Smooth muscle cell (in vitro differentiated cells): ENCODE results near the gene KLHL22. TPM values are rescaled to one million over a fixed set of nuclear protein-coding genes. Genes with fewer than 3 reads are reported as not detected.

Source experiments
- DNase-seq: peaks from one replicate; lab custom pipeline; 2025; ENCODE audit not compliant: unreplicated experiment; lab: John Stamatoyannopoulos, UW
- H2AFZ ChIP-seq: fragments of 200-600 bp; sonication (generic); 2 replicates; pipeline ENCODE4 v1.6.0; 2016; ENCODE audit warnings: antibody characterized with exemption, low read depth, mild to moderate bottlenecking
- H3F3A ChIP-seq: fragments of 200-600 bp; sonication (generic); 2 replicates; pipeline ENCODE4 v1.6.0; 2017; ENCODE audit warnings: antibody characterized with exemption, low read depth
- H3K27ac ChIP-seq: fragments of 200-600 bp; sonication (generic); 2 replicates; pipeline ENCODE4 v1.5.1; 2016; ENCODE audit warnings: low read depth, mild to moderate bottlenecking
- H3K27me3 ChIP-seq: fragments of 200-600 bp; sonication (generic); 2 replicates; pipeline ENCODE4 v1.6.1; 2016; ENCODE audit warnings: low read depth, mild to moderate bottlenecking
- H3K36me3 ChIP-seq: fragments of 200-600 bp; sonication (generic); 2 replicates; pipeline ENCODE4 v1.5.1; 2016; ENCODE audit warnings: low read depth
- H3K4me1 ChIP-seq: fragments of 200-600 bp; sonication (generic); 2 replicates; pipeline ENCODE4 v1.5.1; 2016; ENCODE audit warnings: low read depth
- H3K4me2 ChIP-seq: fragments of 200-600 bp; sonication (generic); 2 replicates; pipeline ENCODE4 v1.6.0; 2016; ENCODE audit warnings: mild to moderate bottlenecking
- H3K4me3 ChIP-seq: fragments of 200-600 bp; sonication (generic); 2 replicates; pipeline ENCODE4 v1.5.1; 2016; ENCODE audit warnings: mild to moderate bottlenecking
- H3K79me2 ChIP-seq: fragments of 200-600 bp; sonication (generic); 2 replicates; pipeline ENCODE4 v1.6.0; 2016; ENCODE audit warnings: low read depth, mild to moderate bottlenecking
- H3K9ac ChIP-seq: fragments of 200-600 bp; sonication (generic); 2 replicates; pipeline ENCODE4 v1.6.0; 2016; ENCODE audit warnings: low read depth
- H3K9me3 ChIP-seq: fragments of 200-600 bp; sonication (generic); replicated peaks from 2 replicates; pipeline ENCODE4 v1.5.1; 2016; ENCODE audit warnings: low read depth
- H4K20me1 ChIP-seq: fragments of 200-600 bp; sonication (generic); 2 replicates; pipeline ENCODE4 v1.6.0; 2016; ENCODE audit warnings: low read depth
- WGBS: methylation state at CpG from one replicate; pipeline ENCODE4 v1.1.7; 2016; ENCODE audit warnings: low lambda C conversion rate; 5-methylcytosine and 5-hydroxymethylcytosine counted together
- polyA plus RNA-seq: library from polyadenylated mRNA; unstranded; fragments of >200 nt; fragmentation: Nextera tagmentation; extraction: Ambion mirVana; gene quantifications from 2 replicates; pipeline ENCODE4 v1.2.1, GENCODE V29; 2016
- total RNA-seq: library from RNA; depleted of rRNA; stranded (reverse); fragments of >200 nt; gene quantifications from 2 replicates; pipeline ENCODE4 v1.2.3, GENCODE V29; 2014
- TF ChIP-seq, protein P1 (sequence below): fragments of 200-600 bp; sonication (generic); IDR thresholded peaks from 2 replicates; pipeline ENCODE4 v1.5.1; 2017; ENCODE audit warnings: borderline replicate concordance, mild to moderate bottlenecking, antibody characterized with exemption; ENCODE audit not compliant: insufficient read depth, poor library complexity, severe bottlenecking

Gene KLHL22
- total and polyA plus RNA-seq, 2 experiments from 2014 or later: 17.1 to 27.3 TPM

DNA sequence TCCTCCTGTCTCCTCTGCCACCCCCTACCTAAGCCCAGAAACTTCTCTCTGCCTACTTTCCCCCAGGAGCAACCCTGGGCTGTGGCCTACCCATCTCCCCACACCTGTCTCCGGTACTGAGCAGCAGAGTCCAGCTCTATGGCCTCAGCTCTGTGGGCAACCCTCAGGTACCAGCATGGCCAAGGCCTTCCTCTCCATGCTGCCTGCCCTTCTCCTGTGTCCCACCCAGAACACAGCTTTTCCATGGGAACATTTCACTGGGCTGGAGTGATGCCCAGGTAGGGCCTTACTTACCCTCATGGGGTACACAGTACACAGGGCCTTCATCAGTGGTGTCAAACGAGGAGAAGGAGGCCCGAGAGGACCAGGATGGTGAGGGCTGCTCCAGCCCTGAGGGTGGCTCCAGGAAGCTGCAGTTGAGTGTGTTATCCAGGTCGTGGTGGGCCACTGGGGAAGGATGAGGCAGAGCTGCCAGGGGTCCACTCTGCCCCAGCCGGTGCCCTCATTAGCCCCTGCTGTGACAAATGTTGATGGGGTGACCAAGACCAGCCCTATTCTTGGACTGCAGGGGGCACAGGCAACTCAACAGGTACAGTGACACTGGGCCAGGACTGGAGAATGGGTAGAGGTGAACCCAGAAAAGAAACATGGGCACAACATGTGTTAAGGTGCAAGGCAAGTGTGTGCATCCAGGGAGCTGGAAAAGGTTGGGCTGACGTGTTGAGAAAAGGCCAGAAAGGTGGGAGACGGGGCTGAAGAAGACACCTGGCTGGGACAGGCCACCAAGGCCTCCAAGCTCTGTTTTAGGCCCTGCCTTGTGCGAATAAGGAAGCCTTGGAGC is 68.3 kb downstream of the KLHL22 start:
- WGBS: 98% methylated on average over 8 of the region's 8 CpGs
- no peaks in the 10 kb centered on the region for H3F3A ChIP-seq
- no peak overlapping the region for H2AFZ ChIP-seq
- no peaks in the 10 kb centered on the region for H3K36me3 ChIP-seq
- H3K79me2 ChIP-seq: peaks cover 9% of the 10 kb centered on the region
- no peak overlapping the region for H3K9ac ChIP-seq
- H3K9me3 ChIP-seq: no peaks in the 10 kb centered on the region
- H3K27me3 ChIP-seq: no peaks in the 10 kb centered on the region
- no peaks in the 10 kb centered on the region for H3K4me1 ChIP-seq
- no peak overlapping the region for H3K4me3 ChIP-seq
- TF ChIP-seq, protein P1, sequence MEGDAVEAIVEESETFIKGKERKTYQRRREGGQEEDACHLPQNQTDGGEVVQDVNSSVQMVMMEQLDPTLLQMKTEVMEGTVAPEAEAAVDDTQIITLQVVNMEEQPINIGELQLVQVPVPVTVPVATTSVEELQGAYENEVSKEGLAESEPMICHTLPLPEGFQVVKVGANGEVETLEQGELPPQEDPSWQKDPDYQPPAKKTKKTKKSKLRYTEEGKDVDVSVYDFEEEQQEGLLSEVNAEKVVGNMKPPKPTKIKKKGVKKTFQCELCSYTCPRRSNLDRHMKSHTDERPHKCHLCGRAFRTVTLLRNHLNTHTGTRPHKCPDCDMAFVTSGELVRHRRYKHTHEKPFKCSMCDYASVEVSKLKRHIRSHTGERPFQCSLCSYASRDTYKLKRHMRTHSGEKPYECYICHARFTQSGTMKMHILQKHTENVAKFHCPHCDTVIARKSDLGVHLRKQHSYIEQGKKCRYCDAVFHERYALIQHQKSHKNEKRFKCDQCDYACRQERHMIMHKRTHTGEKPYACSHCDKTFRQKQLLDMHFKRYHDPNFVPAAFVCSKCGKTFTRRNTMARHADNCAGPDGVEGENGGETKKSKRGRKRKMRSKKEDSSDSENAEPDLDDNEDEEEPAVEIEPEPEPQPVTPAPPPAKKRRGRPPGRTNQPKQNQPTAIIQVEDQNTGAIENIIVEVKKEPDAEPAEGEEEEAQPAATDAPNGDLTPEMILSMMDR: no peak
- H3K4me2 ChIP-seq: no peak overlapping the region
- no peak for DNase-seq
- peaks cover 52% of the 10 kb centered on the region for H4K20me1 ChIP-seq
- no peak overlapping the region for H3K27ac ChIP-seq

DNA sequence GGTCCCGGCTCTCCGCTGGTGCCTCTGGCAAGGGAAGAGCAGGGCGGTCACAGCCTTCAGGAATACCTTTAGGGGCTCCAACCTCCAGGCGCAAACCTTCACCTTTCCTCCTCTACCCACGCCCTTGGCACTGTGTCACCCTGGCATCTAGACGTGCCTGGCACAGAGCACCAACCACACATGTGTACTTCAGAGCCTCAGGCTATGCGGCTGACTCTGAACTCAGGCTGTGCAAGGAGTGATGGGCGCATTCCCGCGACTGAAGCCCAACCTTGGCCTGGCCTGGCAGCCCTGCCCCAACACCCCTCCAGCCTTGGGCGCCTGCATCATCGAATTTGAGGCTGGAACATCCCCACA is 69.4 kb downstream of the KLHL22 start:
- Histone ChIP-seq H3K27me3 (no peaks in the 10 kb centered on the region), H3K9ac (no peak overlapping the region), H3K4me1 (no peaks in the 10 kb centered on the region), H3K36me3 (no peaks in the 10 kb centered on the region), H3F3A (peaks cover 5% of the 10 kb centered on the region), H2AFZ (no peak overlapping the region), H3K27ac (no peak overlapping the region), H3K4me3 (no peak overlapping the region), H3K79me2 (peaks cover 4% of the 10 kb centered on the region), H3K9me3 (no peaks in the 10 kb centered on the region), H4K20me1 (peaks cover 41% of the 10 kb centered on the region), H3K4me2 (no peak overlapping the region)
- TF ChIP-seq, protein P1: no peak
- 95% methylated on average over 12 of the region's 12 CpGs for WGBS
- no peak for DNase-seq

DNA sequence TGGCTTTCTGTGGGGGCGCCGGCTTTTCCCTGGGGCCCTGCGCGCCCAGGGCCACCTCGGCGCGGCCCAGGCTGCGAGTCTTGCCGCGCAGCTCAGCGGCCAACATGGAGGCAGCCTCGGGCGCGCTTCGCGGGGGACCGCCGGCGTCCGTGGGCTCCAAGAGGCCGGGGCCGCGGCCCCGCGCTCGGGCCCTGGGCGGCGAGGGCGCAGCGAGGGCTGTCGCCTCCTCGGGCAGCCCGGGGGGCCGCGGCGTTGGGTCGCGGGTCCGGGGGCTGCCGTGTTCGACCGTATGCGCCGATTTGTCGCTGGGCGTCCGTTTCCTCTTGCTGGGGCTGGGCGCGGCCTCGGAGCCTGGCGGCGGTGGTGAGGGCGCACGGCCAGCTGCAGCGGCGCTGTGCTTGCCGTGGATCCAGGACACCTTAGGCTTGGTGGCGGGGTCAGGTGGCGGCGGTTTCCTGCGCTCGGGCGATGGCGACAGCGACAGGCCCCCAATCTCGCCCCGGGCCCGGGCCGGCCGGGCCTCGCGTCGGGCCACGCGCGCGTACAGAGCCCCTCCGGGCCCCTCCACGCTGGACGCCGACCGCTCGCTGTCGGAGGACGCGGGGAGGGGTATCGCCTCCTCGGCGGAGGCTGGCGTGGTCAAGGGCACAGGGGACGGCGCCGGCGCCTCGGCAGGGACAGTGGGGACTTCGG is 69.9 kb downstream of the KLHL22 start:
- Histone ChIP-seq H3K9me3 (no peaks in the 10 kb centered on the region), H3K4me2 (no peak overlapping the region), H3K27ac (no peak overlapping the region), H3K27me3 (no peaks in the 10 kb centered on the region), H3K9ac (no peak overlapping the region), H3K4me1 (no peaks in the 10 kb centered on the region), H3K4me3 (no peak overlapping the region), H4K20me1 (peaks cover 36% of the 10 kb centered on the region), H3F3A (peaks cover 9% of the 10 kb centered on the region), H3K36me3 (no peaks in the 10 kb centered on the region), H3K79me2 (peaks cover 4% of the 10 kb centered on the region), H2AFZ (no peak overlapping the region)
- no peak for DNase-seq
- TF ChIP-seq, protein P1: no peak
- WGBS: 99% methylated on average over 80 of the region's 96 CpGs
